HEK293 (cell line): ENCODE measurements around the gene APBB2.

Source experiments
- CTCF ChIA-PET: fragments of 350-600 bp; formaldehyde crosslinking; extraction: SDS; loops from one replicate; lab custom pipeline; 2021; ENCODE audit warnings: antibody characterized with exemption; lab: Yijun Ruan, JAX
- POLR2A ChIA-PET: fragments of 300-600 bp; formaldehyde crosslinking; extraction: SDS; loops from one replicate; lab custom pipeline; 2020; ENCODE audit warnings: antibody characterized with exemption, inconsistent platforms; lab: Yijun Ruan, JAX
- H3K27ac ChIP-seq: fragments of 200-500 bp; sonication (Bioruptor generic); 2 replicates; pipeline ENCODE4 v1.5.1; 2014; ENCODE audit warnings: low read depth, low read length, control low read depth, inconsistent platforms; ENCODE audit errors: extremely low read depth
- H3K36me3 ChIP-seq, 2 experiments: fragments of 200-500 bp in 1 of 2; sonication (Bioruptor generic) in 1 of 2; 1 replicate in 1 of 2; 2 replicates in 1 of 2; pipeline ENCODE4 v1.5.1; 2014 to 2017; ENCODE audit warnings: inconsistent platforms in 2 of 2, low read length in 2 of 2; ENCODE audit not compliant: control insufficient read depth in 2 of 2, insufficient read depth in 1 of 2
- H3K4me1 ChIP-seq: fragments of 200-500 bp; sonication (Bioruptor generic); 2 replicates; pipeline ENCODE4 v1.5.1; 2014; ENCODE audit warnings: mild to moderate bottlenecking, low read length, inconsistent platforms; ENCODE audit not compliant: control insufficient read depth, insufficient read depth
- H3K4me3 ChIP-seq: 2 replicates; pipeline ENCODE4 v1.5.1; 2011; ENCODE audit warnings: low read depth, mild to moderate bottlenecking, control low read depth, low read length, moderate library complexity
- H3K9me3 ChIP-seq: fragments of 200-500 bp; sonication (Bioruptor generic); 2 replicates; pipeline ENCODE4 v1.5.1; 2014; ENCODE audit warnings: low read depth, low read length, inconsistent platforms; ENCODE audit not compliant: control insufficient read depth, insufficient read depth
- GLI2 ChIP-seq: fragments of 450-650 bp; formaldehyde crosslinking; IDR thresholded peaks from 2 replicates; pipeline ENCODE4; 2017; ENCODE audit warnings: missing biosample characterization, missing genetic modification characterization, low read depth, borderline replicate concordance
- KLF7 ChIP-seq: fragments of 450-650 bp; formaldehyde crosslinking; IDR thresholded peaks from 2 replicates; pipeline ENCODE4 v1.5.1; 2016; ENCODE audit warnings: missing biosample characterization, missing genetic modification characterization, borderline replicate concordance
- KLF8 ChIP-seq: fragments of 450-650 bp; formaldehyde crosslinking; IDR thresholded peaks from 2 replicates; pipeline ENCODE4 v1.5.1; 2016; ENCODE audit warnings: missing biosample characterization, missing genetic modification characterization
- REPIN1 ChIP-seq: fragments of 450-650 bp; formaldehyde crosslinking; IDR thresholded peaks from 2 replicates; pipeline ENCODE4 v1.5.1; 2017; ENCODE audit warnings: missing biosample characterization, missing genetic modification characterization, low read depth
- ZBTB7A ChIP-seq: fragments of 450-650 bp; formaldehyde crosslinking; IDR thresholded peaks from 2 replicates; pipeline ENCODE4 v1.5.1; 2016; ENCODE audit warnings: low read depth, missing biosample characterization, missing genetic modification characterization
- ZFP3 ChIP-seq: fragments of 450-650 bp; formaldehyde crosslinking; IDR thresholded peaks from 2 replicates; pipeline ENCODE4 v1.5.1; 2016; ENCODE audit warnings: low read depth, missing biosample characterization, missing genetic modification characterization
- ZNF169 ChIP-seq: fragments of 450-650 bp; formaldehyde crosslinking; IDR thresholded peaks from 2 replicates; pipeline ENCODE4 v1.5.1; 2016; ENCODE audit warnings: missing biosample characterization, missing genetic modification characterization
- ZNF223 ChIP-seq: fragments of 450-650 bp; formaldehyde crosslinking; IDR thresholded peaks from 2 replicates; pipeline ENCODE4 v1.5.1; 2016; ENCODE audit warnings: missing biosample characterization, missing genetic modification characterization
- ZNF266 ChIP-seq: fragments of 450-650 bp; formaldehyde crosslinking; IDR thresholded peaks from 2 replicates; pipeline ENCODE4 v1.5.1; 2016; ENCODE audit warnings: missing biosample characterization, missing genetic modification characterization, low read depth
- ZNF341 ChIP-seq: fragments of 450-650 bp; formaldehyde crosslinking; IDR thresholded peaks from 2 replicates; pipeline ENCODE4; 2016; ENCODE audit warnings: low read depth, missing biosample characterization, missing genetic modification characterization
- ZNF391 ChIP-seq: fragments of 450-650 bp; formaldehyde crosslinking; IDR thresholded peaks from 2 replicates; pipeline ENCODE4 v1.5.1; 2016; ENCODE audit warnings: low read depth, missing biosample characterization, missing genetic modification characterization, borderline replicate concordance
- ZNF473 ChIP-seq: fragments of 450-650 bp; formaldehyde crosslinking; IDR thresholded peaks from 2 replicates; pipeline ENCODE4 v1.5.1; 2017; ENCODE audit warnings: missing biosample characterization, missing genetic modification characterization
- ZNF48 ChIP-seq: fragments of 450-650 bp; formaldehyde crosslinking; IDR thresholded peaks from 2 replicates; pipeline ENCODE4 v1.5.1; 2016; ENCODE audit warnings: missing biosample characterization, missing genetic modification characterization
- ZNF521 ChIP-seq: fragments of 450-650 bp; formaldehyde crosslinking; IDR thresholded peaks from 2 replicates; pipeline ENCODE4 v1.5.1; 2017; ENCODE audit warnings: missing biosample characterization, mild to moderate bottlenecking, missing genetic modification characterization
- ZNF530 ChIP-seq: fragments of 450-650 bp; formaldehyde crosslinking; IDR thresholded peaks from 2 replicates; pipeline ENCODE4 v1.5.1; 2016; ENCODE audit warnings: low read depth, missing biosample characterization, missing genetic modification characterization
- ZNF621 ChIP-seq: fragments of 450-650 bp; formaldehyde crosslinking; IDR thresholded peaks from 2 replicates; pipeline ENCODE4 v1.5.1; 2017; ENCODE audit warnings: missing biosample characterization, missing genetic modification characterization
- TF ChIP-seq, protein P1 (sequence below): IDR thresholded peaks from 2 replicates; pipeline ENCODE4 v1.6.1; 2011; ENCODE audit warnings: mild to moderate bottlenecking, low read depth, low read length, borderline replicate concordance
- TF ChIP-seq, protein P2 (sequence below): fragments of 450-650 bp; formaldehyde crosslinking; IDR thresholded peaks from 2 replicates; pipeline ENCODE4 v1.5.1; 2016; ENCODE audit warnings: missing biosample characterization, missing genetic modification characterization, low read depth
- TF ChIP-seq, protein P3 (sequence below): fragments of 450-650 bp; formaldehyde crosslinking; IDR thresholded peaks from 2 replicates; pipeline ENCODE4 v1.5.1; 2016; ENCODE audit warnings: missing biosample characterization, missing genetic modification characterization
- TF ChIP-seq, protein P4 (sequence below): fragments of 450-650 bp; formaldehyde crosslinking; conservative IDR thresholded peaks from 2 replicates; pipeline ENCODE4 v1.5.1; 2016; ENCODE audit warnings: low read depth, missing biosample characterization, missing genetic modification characterization
- TF ChIP-seq, protein P5 (sequence below): fragments of 450-650 bp; formaldehyde crosslinking; IDR thresholded peaks from 2 replicates; pipeline ENCODE4 v1.5.1; 2016; ENCODE audit warnings: missing biosample characterization, missing genetic modification characterization

Gene APBB2

DNA sequence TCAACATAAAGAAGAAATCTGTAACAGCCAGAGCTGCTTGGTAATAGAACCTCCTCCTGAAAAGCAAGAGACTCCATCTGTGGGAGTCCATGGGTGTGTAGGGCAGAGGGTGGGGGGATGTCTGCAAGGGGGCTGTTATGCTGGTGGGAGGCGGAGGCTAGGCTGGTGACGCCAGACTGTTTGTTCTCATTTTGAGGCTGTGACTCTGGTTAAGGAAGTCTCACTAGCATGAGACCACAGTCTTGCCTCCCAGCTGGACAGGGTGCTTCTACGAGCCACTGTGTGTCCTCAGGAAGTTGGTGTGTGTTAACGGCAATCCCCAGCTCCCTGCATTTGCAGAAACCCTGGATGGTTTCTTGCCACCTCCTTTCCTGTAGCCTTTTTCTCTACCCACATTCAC, 384.8 kb downstream of the APBB2 start:
- Histone ChIP-seq H3K36me3 (peaks cover 0 to 15% of the 10 kb centered on the region in 2 experiments; a peak in 1 of 3 replicates), H3K9me3 (no peaks in the 10 kb centered on the region), H3K27ac (no peak overlapping the region), H3K4me1 (no peaks in the 10 kb centered on the region), H3K4me3 (no peak overlapping the region)
- CTCF ChIA-PET = no interaction called here
- TF ChIP-seq ZNF223 (no peak), ZFP3 (tag by site-specific recombination) (no peak), REPIN1 (no peak), ZNF391 (no peak), GLI2 (no peak), ZBTB7A (no peak), ZNF48 (no peak), ZNF473 (tag by site-specific recombination) (no peak), KLF8 (tag by site-specific recombination) (no peak), ZNF521 (tag by site-specific recombination) (no peak), ZNF621 (tag by site-specific recombination) (no peak), ZNF341 (tag by site-specific recombination) (no peak), ZNF266 (no peak)
- TF ChIP-seq, protein P1, sequence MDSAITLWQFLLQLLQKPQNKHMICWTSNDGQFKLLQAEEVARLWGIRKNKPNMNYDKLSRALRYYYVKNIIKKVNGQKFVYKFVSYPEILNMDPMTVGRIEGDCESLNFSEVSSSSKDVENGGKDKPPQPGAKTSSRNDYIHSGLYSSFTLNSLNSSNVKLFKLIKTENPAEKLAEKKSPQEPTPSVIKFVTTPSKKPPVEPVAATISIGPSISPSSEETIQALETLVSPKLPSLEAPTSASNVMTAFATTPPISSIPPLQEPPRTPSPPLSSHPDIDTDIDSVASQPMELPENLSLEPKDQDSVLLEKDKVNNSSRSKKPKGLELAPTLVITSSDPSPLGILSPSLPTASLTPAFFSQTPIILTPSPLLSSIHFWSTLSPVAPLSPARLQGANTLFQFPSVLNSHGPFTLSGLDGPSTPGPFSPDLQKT = no peak
- TF ChIP-seq, protein P2, sequence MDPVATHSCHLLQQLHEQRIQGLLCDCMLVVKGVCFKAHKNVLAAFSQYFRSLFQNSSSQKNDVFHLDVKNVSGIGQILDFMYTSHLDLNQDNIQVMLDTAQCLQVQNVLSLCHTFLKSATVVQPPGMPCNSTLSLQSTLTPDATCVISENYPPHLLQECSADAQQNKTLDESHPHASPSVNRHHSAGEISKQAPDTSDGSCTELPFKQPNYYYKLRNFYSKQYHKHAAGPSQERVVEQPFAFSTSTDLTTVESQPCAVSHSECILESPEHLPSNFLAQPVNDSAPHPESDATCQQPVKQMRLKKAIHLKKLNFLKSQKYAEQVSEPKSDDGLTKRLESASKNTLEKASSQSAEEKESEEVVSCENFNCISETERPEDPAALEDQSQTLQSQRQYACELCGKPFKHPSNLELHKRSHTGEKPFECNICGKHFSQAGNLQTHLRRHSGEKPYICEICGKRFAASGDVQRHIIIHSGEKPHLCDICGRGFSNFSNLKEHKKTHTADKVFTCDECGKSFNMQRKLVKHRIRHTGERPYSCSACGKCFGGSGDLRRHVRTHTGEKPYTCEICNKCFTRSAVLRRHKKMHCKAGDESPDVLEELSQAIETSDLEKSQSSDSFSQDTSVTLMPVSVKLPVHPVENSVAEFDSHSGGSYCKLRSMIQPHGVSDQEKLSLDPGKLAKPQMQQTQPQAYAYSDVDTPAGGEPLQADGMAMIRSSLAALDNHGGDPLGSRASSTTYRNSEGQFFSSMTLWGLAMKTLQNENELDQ (tag by site-specific recombination) = no peak
- TF ChIP-seq, all 188 proteins: peak for 0
- POLR2A ChIA-PET = no interaction called here

DNA sequence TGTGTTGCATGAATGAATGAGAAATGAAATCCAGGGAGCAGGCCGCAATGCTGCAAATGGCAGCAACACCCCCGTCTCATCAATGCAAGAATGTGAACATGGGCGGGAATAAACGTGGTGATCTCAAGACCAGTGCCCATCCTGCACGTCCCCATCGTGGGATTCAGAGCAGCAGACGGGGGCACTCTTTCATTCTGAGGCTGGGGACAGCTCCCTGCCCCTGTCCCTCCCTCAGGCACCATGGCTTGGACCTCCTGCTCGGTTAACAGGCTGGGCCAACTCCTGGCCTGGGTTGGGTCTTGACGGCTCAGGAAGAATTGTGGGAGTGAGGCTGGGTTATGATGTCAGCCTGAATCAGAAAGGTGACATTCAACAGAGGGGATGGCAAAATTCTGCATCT, 385.7 kb downstream of the APBB2 start:
- CTCF ChIA-PET = no interaction called here

More for the DNA sequence above, 385.7 kb downstream of the APBB2 start:
- no peaks in the 10 kb centered on the region for H3K4me1 ChIP-seq
- H3K27ac ChIP-seq = no peak overlapping the region
- H3K4me3 ChIP-seq = no peak overlapping the region
- POLR2A ChIA-PET = no interaction called here
- TF ChIP-seq ZNF530 (tag by site-specific recombination) = no peak
- no peak for TF ChIP-seq KLF7
- TF ChIP-seq, protein P3, sequence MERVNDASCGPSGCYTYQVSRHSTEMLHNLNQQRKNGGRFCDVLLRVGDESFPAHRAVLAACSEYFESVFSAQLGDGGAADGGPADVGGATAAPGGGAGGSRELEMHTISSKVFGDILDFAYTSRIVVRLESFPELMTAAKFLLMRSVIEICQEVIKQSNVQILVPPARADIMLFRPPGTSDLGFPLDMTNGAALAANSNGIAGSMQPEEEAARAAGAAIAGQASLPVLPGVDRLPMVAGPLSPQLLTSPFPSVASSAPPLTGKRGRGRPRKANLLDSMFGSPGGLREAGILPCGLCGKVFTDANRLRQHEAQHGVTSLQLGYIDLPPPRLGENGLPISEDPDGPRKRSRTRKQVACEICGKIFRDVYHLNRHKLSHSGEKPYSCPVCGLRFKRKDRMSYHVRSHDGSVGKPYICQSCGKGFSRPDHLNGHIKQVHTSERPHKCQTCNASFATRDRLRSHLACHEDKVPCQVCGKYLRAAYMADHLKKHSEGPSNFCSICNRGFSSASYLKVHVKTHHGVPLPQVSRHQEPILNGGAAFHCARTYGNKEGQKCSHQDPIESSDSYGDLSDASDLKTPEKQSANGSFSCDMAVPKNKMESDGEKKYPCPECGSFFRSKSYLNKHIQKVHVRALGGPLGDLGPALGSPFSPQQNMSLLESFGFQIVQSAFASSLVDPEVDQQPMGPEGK (tag by site-specific recombination) = no peak
- TF ChIP-seq, protein P4, sequence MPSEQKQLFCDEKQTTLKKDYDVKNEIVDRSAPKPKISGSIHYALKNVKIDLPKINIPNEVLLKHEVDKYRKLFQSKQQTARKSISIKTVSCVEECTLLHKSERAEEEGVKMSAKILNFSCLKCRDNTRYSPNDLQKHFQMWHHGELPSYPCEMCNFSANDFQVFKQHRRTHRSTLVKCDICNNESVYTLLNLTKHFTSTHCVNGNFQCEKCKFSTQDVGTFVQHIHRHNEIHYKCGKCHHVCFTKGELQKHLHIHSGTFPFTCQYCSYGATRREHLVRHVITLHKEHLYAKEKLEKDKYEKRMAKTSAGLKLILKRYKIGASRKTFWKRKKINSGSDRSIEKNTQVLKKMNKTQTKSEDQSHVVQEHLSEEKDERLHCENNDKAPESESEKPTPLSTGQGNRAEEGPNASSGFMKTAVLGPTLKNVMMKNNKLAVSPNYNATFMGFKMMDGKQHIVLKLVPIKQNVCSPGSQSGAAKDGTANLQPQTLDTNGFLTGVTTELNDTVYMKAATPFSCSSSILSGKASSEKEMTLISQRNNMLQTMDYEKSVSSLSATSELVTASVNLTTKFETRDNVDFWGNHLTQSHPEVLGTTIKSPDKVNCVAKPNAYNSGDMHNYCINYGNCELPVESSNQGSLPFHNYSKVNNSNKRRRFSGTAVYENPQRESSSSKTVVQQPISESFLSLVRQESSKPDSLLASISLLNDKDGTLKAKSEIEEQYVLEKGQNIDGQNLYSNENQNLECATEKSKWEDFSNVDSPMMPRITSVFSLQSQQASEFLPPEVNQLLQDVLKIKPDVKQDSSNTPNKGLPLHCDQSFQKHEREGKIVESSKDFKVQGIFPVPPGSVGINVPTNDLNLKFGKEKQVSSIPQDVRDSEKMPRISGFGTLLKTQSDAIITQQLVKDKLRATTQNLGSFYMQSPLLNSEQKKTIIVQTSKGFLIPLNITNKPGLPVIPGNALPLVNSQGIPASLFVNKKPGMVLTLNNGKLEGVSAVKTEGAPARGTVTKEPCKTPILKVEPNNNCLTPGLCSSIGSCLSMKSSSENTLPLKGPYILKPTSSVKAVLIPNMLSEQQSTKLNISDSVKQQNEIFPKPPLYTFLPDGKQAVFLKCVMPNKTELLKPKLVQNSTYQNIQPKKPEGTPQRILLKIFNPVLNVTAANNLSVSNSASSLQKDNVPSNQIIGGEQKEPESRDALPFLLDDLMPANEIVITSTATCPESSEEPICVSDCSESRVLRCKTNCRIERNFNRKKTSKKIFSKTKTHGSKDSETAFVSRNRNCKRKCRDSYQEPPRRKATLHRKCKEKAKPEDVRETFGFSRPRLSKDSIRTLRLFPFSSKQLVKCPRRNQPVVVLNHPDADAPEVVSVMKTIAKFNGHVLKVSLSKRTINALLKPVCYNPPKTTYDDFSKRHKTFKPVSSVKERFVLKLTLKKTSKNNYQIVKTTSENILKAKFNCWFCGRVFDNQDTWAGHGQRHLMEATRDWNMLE = no peak
- TF ChIP-seq, protein P5, sequence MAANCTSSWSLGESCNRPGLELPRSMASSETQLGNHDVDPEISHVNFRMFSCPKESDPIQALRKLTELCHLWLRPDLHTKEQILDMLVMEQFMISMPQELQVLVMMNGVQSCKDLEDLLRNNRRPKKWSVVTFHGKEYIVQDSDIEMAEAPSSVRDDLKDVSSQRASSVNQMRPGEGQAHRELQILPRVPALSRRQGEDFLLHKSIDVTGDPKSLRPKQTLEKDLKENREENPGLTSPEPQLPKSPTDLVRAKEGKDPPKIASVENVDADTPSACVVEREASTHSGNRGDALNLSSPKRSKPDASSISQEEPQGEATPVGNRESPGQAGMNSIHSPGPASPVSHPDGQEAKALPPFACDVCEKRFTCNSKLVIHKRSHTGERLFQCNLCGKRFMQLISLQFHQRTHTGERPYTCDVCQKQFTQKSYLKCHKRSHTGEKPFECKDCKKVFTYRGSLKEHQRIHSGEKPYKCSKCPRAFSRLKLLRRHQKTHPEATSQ = no peak
- TF ChIP-seq ZNF169 (tag by site-specific recombination) = no peak
- H3K9me3 ChIP-seq = no peaks in the 10 kb centered on the region
- peaks cover 0 to 16% of the 10 kb centered on the region in 2 experiments; a peak in 1 of 3 replicates for H3K36me3 ChIP-seq
